ENCODE data around the gene KRTAP10-7.

Gene KRTAP10-7

GRCh38 chr21:44575307-44576024 lies 24.9 kb upstream of the KRTAP10-7 start:
- TF ChIP-seq EZH2phosphoT487 (IDR thresholded peaks at IDR 0.05; ENCODE audit: borderline replicate concordance) (no peak), CTCF (conservative IDR thresholded peaks at IDR 0.05; ENCODE audit: low read length) (no peak)
- Histone ChIP-seq H3K4me3 (ENCODE audit: low read length, poor library complexity, severe bottlenecking) (no peak overlapping the region), H3K4me1 (ENCODE audit: insufficient read depth, low read length, poor library complexity, severe bottlenecking) (no peaks in the 10 kb centered on the region), H4K20me1 (ENCODE audit: insufficient read depth, low read length, poor library complexity, severe bottlenecking) (no peaks in the 10 kb centered on the region), H3K9me3 (ENCODE audit: insufficient read depth, low read depth, low read length) (no peaks in the 10 kb centered on the region; the same call in 1 of the 2 replicates), H3K79me2 (ENCODE audit: insufficient read depth, low read length) (no peaks in the 10 kb centered on the region), H3K27me3 (ENCODE audit: insufficient read depth, low read length, poor library complexity, severe bottlenecking) (no peaks in the 10 kb centered on the region), H2AFZ (ENCODE audit: low read length) (no peak overlapping the region), H3K4me2 (ENCODE audit: low read depth, low read length, poor library complexity, severe bottlenecking) (no peak overlapping the region), H3K9me2 (replicated peaks; ENCODE audit: low read depth, low read length) (no peaks in the 10 kb centered on the region), H3K9ac (ENCODE audit: low read depth, low read length, poor library complexity, severe bottlenecking) (no peak overlapping the region), H3K36me3 (ENCODE audit: insufficient read depth, low read length) (no peaks in the 10 kb centered on the region), H3F3A (ENCODE audit: low read depth) (no peaks in the 10 kb centered on the region)

- Histone ChIP-seq H3K9ac (ENCODE audit: low read depth, low read length, poor library complexity, severe bottlenecking) (no peak overlapping the region), H3K9me2 (replicated peaks; ENCODE audit: low read depth, low read length) (no peaks in the 10 kb centered on the region), H3K4me3 (ENCODE audit: low read length, poor library complexity, severe bottlenecking) (no peak overlapping the region), H3K36me3 (ENCODE audit: insufficient read depth, low read length) (no peaks in the 10 kb centered on the region), H3K4me2 (ENCODE audit: low read depth, low read length, poor library complexity, severe bottlenecking) (no peak overlapping the region), H3K27me3 (ENCODE audit: insufficient read depth, low read length, poor library complexity, severe bottlenecking) (no peaks in the 10 kb centered on the region), H3F3A (ENCODE audit: low read depth) (no peaks in the 10 kb centered on the region), H2AFZ (ENCODE audit: low read length) (no peak overlapping the region), H3K9me3 (ENCODE audit: insufficient read depth, low read depth, low read length) (peaks cover 1% of the 10 kb centered on the region; the same call in 1 of the 2 replicates), H3K79me2 (ENCODE audit: insufficient read depth, low read length) (no peaks in the 10 kb centered on the region), H3K4me1 (ENCODE audit: insufficient read depth, low read length, poor library complexity, severe bottlenecking) (no peaks in the 10 kb centered on the region), H4K20me1 (ENCODE audit: insufficient read depth, low read length, poor library complexity, severe bottlenecking) (no peaks in the 10 kb centered on the region)
- TF ChIP-seq EZH2phosphoT487 (IDR thresholded peaks at IDR 0.05; ENCODE audit: borderline replicate concordance), result no peak
- TF ChIP-seq CTCF (conservative IDR thresholded peaks at IDR 0.05; ENCODE audit: low read length), result no peak
Observed at GRCh38 chr21:44576025-44576420, 24.4 kb upstream of the KRTAP10-7 start.

- H3K27me3 ChIP-seq (ENCODE audit: insufficient read depth, low read length, poor library complexity, severe bottlenecking), result no peaks in the 10 kb centered on the region
- no peaks in the 10 kb centered on the region for H3K36me3 ChIP-seq (ENCODE audit: insufficient read depth, low read length)
- H3F3A ChIP-seq (ENCODE audit: low read depth), result no peaks in the 10 kb centered on the region; the same call in 1 of the 2 replicates
- no peaks in the 10 kb centered on the region for H3K9me2 ChIP-seq (replicated peaks; ENCODE audit: low read depth, low read length)
- H3K9ac ChIP-seq (ENCODE audit: low read depth, low read length, poor library complexity, severe bottlenecking), result no peak overlapping the region
- no peak overlapping the region for H3K4me2 ChIP-seq (ENCODE audit: low read depth, low read length, poor library complexity, severe bottlenecking)
- no peaks in the 10 kb centered on the region for H4K20me1 ChIP-seq (ENCODE audit: insufficient read depth, low read length, poor library complexity, severe bottlenecking)
- no peaks in the 10 kb centered on the region for H3K79me2 ChIP-seq (ENCODE audit: insufficient read depth, low read length)
- H3K4me1 ChIP-seq (ENCODE audit: insufficient read depth, low read length, poor library complexity, severe bottlenecking), result no peaks in the 10 kb centered on the region
- H2AFZ ChIP-seq (ENCODE audit: low read length), result no peak overlapping the region
- H3K4me3 ChIP-seq (ENCODE audit: low read length, poor library complexity, severe bottlenecking), result no peak overlapping the region
- no peak for TF ChIP-seq EZH2phosphoT487 (IDR thresholded peaks at IDR 0.05; ENCODE audit: borderline replicate concordance)
- TF ChIP-seq CTCF (conservative IDR thresholded peaks at IDR 0.05; ENCODE audit: low read length), result no peak
- H3K9me3 ChIP-seq (ENCODE audit: insufficient read depth, low read depth, low read length), result peaks cover 6% of the 10 kb centered on the region; the same call in 1 of the 2 replicates
Observed at GRCh38 chr21:44578371-44579055, 21.9 kb upstream of the KRTAP10-7 start.

Data from Loucy (cell line).